ENCODE results near the gene RAB11B. TPM values are rescaled to one million over a fixed set of nuclear protein-coding genes. Genes with fewer than 3 reads are reported as not detected.
"Not testable (repeated sequence)": the region's sequence is repeated elsewhere in the genome, so short reads cannot be mapped to it uniquely, and the experiment has no call there.

RAB11B gene
- total and polyA plus RNA-seq, 2 of the 13 experiments (the other 11 are each of a cell fraction or from before 2014, with no cell fraction given), result 6.0 to 28.4 TPM

- H3K27me3 ChIP-seq (ENCODE audit: control insufficient read depth in 1 of 2, insufficient read depth in 2 of 2, low read length in 2 of 2); intact Hi-C loops (cut with micrococcal nuclease; ENCODE audit: unreplicated experiment); H3K9ac ChIP-seq (ENCODE audit: insufficient read depth, low read depth, low read length); H3K4me3 ChIP-seq (replicated peaks in 1 of 3; ENCODE audit: insufficient read depth in 1 of 3, low read depth in 2 of 3, low read length in 3 of 3); in situ Hi-C loops (cut with HindIII; ENCODE audit: extremely low pct_ligation_motif_present, low pct_unique_long_range_greater_than_20kb); CTCF ChIA-PET (ENCODE audit: low intra/inter-chr PET ratio, low total read pairs); BruUV-seq (replicated peaks); FAIRE-seq; ATAC-seq; H3K9me3 ChIP-seq (ENCODE audit: low read length); H3K36me3 ChIP-seq (replicated peaks in 1 of 2; ENCODE audit: control insufficient read depth in 1 of 2, insufficient read depth in 2 of 2, low read length in 2 of 2); H2AFZ ChIP-seq (ENCODE audit: low read length); H4K20me1 ChIP-seq (ENCODE audit: insufficient read depth, low read length); H3K79me2 ChIP-seq (ENCODE audit: insufficient read depth, low read length); H3K4me2 ChIP-seq (ENCODE audit: low read depth, low read length); TF ChIP-seq SOX13, FOXA1, SOX6 (IDR thresholded peaks at IDR 0.05): not testable (repeated sequence)
- WGBS (ENCODE audit: low lambda C conversion rate), result 80% methylated on average over 8 of the region's 10 CpGs
- Histone ChIP-seq H3K27ac (ENCODE audit: extremely low read length, insufficient read depth, low read length) (peak overlapping the region; percentile 40), H3K4me1 (ENCODE audit: insufficient read depth, low read length) (peaks cover 51% of the 10 kb centered on the region)
- peak; percentile 63 for DNase-seq (ENCODE audit: low spot score)
- POLR2A ChIA-PET, result interaction anchor here (0.6 to 4.6 kb wide), 9 partner anchors 9 to 31 kb away, joined by 3 to 41 read pairs (median 4); partner anchors contain the start of genes ANGPTL4 and RAB11B
- peak; percentile 37 to 73; a peak in 3 of 4 replicates for TF ChIP-seq POLR2A (IDR thresholded peaks at IDR 0.05; ENCODE audit: insufficient read depth in 1 of 2, low read depth in 2 of 2, low read length in 2 of 2)
- peak in 1 of 2 experiments; percentile 22; a peak in 1 of 4 replicates for TF ChIP-seq SOX13 (CRISPR knock-in tag; conservative IDR thresholded peaks at IDR 0.05 in 1 of 2, IDR thresholded peaks at IDR 0.05 in 1 of 2)
- TF ChIP-seq NFYB (CRISPR knock-in tag; IDR thresholded peaks at IDR 0.05), result peak; percentile 77
- TF ChIP-seq NFYC (CRISPR knock-in tag; IDR thresholded peaks at IDR 0.05), result peak; percentile 74
- TF ChIP-seq, protein P1, sequence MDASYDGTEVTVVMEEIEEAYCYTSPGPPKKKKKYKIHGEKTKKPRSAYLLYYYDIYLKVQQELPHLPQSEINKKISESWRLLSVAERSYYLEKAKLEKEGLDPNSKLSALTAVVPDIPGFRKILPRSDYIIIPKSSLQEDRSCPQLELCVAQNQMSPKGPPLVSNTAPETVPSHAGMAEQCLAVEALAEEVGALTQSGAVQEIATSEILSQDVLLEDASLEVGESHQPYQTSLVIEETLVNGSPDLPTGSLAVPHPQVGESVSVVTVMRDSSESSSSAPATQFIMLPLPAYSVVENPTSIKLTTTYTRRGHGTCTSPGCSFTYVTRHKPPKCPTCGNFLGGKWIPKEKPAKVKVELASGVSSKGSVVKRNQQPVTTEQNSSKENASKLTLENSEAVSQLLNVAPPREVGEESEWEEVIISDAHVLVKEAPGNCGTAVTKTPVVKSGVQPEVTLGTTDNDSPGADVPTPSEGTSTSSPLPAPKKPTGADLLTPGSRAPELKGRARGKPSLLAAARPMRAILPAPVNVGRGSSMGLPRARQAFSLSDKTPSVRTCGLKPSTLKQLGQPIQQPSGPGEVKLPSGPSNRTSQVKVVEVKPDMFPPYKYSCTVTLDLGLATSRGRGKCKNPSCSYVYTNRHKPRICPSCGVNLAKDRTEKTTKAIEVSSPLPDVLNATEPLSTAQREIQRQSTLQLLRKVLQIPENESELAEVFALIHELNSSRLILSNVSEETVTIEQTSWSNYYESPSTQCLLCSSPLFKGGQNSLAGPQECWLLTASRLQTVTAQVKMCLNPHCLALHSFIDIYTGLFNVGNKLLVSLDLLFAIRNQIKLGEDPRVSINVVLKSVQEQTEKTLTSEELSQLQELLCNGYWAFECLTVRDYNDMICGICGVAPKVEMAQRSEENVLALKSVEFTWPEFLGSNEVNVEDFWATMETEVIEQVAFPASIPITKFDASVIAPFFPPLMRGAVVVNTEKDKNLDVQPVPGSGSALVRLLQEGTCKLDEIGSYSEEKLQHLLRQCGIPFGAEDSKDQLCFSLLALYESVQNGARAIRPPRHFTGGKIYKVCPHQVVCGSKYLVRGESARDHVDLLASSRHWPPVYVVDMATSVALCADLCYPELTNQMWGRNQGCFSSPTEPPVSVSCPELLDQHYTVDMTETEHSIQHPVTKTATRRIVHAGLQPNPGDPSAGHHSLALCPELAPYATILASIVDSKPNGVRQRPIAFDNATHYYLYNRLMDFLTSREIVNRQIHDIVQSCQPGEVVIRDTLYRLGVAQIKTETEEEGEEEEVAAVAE (CRISPR knock-in tag; IDR thresholded peaks at IDR 0.05; ENCODE audit: borderline replicate concordance), result peak; percentile 90; the same call in 1 of the 2 replicates
- peak; percentile 50; the same call in 1 of the 2 replicates for TF ChIP-seq POLR2G (IDR thresholded peaks at IDR 0.05; ENCODE audit: low read depth, low read length)
- peak; percentile 16; the same call in 1 of the 2 replicates for TF ChIP-seq FOXP4 (CRISPR knock-in tag; IDR thresholded peaks at IDR 0.05)
- TF ChIP-seq POGZ (CRISPR knock-in tag; IDR thresholded peaks at IDR 0.05), result peak; percentile 59; the same call in 1 of the 2 replicates
- peak; percentile 87 for TF ChIP-seq ZMYM4 (CRISPR knock-in tag; IDR thresholded peaks at IDR 0.05)
- TF ChIP-seq FOXA1 (CRISPR knock-in tag; IDR thresholded peaks at IDR 0.05), result 0 out of 2 replicates have a peak, but pooled peaks have one; percentile 30
- TF ChIP-seq SAP130 (CRISPR knock-in tag; IDR thresholded peaks at IDR 0.05; ENCODE audit: low read depth), result peak; percentile 22; the same call in 1 of the 2 replicates
- 0 out of 2 replicates have a peak, but pooled peaks have one; percentile 27 for TF ChIP-seq FOXA3 (CRISPR knock-in tag; IDR thresholded peaks at IDR 0.05)
- peak; percentile 45; the same call in 1 of the 2 replicates for TF ChIP-seq POLR2AphosphoS5 (IDR thresholded peaks at IDR 0.05; ENCODE audit: low read depth, low read length)
- TF ChIP-seq, protein P2, sequence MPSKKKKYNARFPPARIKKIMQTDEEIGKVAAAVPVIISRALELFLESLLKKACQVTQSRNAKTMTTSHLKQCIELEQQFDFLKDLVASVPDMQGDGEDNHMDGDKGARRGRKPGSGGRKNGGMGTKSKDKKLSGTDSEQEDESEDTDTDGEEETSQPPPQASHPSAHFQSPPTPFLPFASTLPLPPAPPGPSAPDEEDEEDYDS (CRISPR knock-in tag; IDR thresholded peaks at IDR 0.05), result peak; percentile 39; the same call in 1 of the 2 replicates
- TF ChIP-seq SOX6 (CRISPR knock-in tag; IDR thresholded peaks at IDR 0.05), result peak; percentile 35; the same call in 1 of the 2 replicates
Observed at GRCh38 chr19:8376373-8376974, 13.7 kb upstream of the RAB11B start.
